H1 (cell line): Measurements from ENCODE around the gene CD28. TPM values are rescaled to one million over a fixed set of nuclear protein-coding genes. Genes with fewer than 3 reads are reported as not detected.

Experiments
- CTCF ChIA-PET: fragments of 300-600 bp; sonication (Branson Sonifier 250); formaldehyde crosslinking; loops from one replicate; lab custom pipeline; 2021; ENCODE audit not compliant: partially characterized antibody; lab: Charles Lee
- POLR2A ChIA-PET: fragments of 300-600 bp; sonication (Branson Sonifier 250); formaldehyde crosslinking; loops from one replicate; lab custom pipeline; 2021; ENCODE audit warnings: inconsistent platforms; ENCODE audit not compliant: partially characterized antibody; lab: Charles Lee
- DNase-seq, 2 experiments: peaks; one replicate each; pipeline versions ENCODE4 v3.0.0 to v3.0.0-alpha.2; 2010 to 2022; ENCODE audit warnings: low spot score in 2 of 2, low read depth in 1 of 2, mixed read lengths in 1 of 2
- FAIRE-seq: peaks from 2 replicates; lab custom pipeline; 2011; peaks lifted over from hg19 to GRCh38; lab: Jason Lieb, UNC
- H2AFZ ChIP-seq: 2 replicates; pipeline ENCODE4 v1.8.1; 2012; ENCODE audit warnings: low read length, inconsistent platforms
- H2AK5ac ChIP-seq: 2 replicates; pipeline ENCODE4 v1.6.1; 2013; ENCODE audit warnings: low read depth, low read length
- H2BK120ac ChIP-seq: replicated peaks from 2 replicates; pipeline ENCODE3; 2013; ENCODE audit warnings: low read depth, low read length, inconsistent platforms
- H2BK12ac ChIP-seq: 2 replicates; pipeline ENCODE4 v1.6.1; 2013; ENCODE audit warnings: low read depth, low read length
- H2BK15ac ChIP-seq: 2 replicates; pipeline ENCODE4 v1.6.1; 2013; ENCODE audit warnings: low read length
- H2BK20ac ChIP-seq: 2 replicates; pipeline ENCODE4 v1.6.1; 2013; ENCODE audit warnings: low read length
- H2BK5ac ChIP-seq: 2 replicates; pipeline ENCODE4 v1.6.1; 2013; ENCODE audit warnings: low read depth, low read length
- H3K14ac ChIP-seq: 2 replicates; pipeline ENCODE4 v1.6.1; 2013; ENCODE audit warnings: inconsistent platforms; ENCODE audit not compliant: insufficient read length
- H3K18ac ChIP-seq: 2 replicates; pipeline ENCODE4 v1.6.1; 2013; ENCODE audit warnings: low read length; ENCODE audit errors: extremely low read depth
- H3K23ac ChIP-seq: 2 replicates; pipeline ENCODE4 v1.6.1; 2013; ENCODE audit warnings: inconsistent platforms; ENCODE audit not compliant: insufficient read length
- H3K23me2 ChIP-seq: 2 replicates; pipeline ENCODE4 v1.6.1; 2013; ENCODE audit warnings: low read depth, low read length
- H3K27ac ChIP-seq: 2 replicates; pipeline ENCODE4 v1.6.1; 2011; ENCODE audit warnings: low read depth, low read length, inconsistent platforms
- H3K27me3 ChIP-seq, 4 experiments: replicated peaks in 1 of 4; 1 replicate in 1 of 4; 2 replicates in 3 of 4; pipeline versions ENCODE4 v1.6.1 to v1.8.1; 2011 to 2013; ENCODE audit warnings: low read length in 3 of 4, mild to moderate bottlenecking in 3 of 4, inconsistent platforms in 2 of 4, mixed read lengths in 2 of 4, moderate library complexity in 1 of 4; ENCODE audit not compliant: control insufficient read depth in 3 of 4, insufficient read depth in 3 of 4; ENCODE audit errors: extremely low read depth in 1 of 4
- H3K36me3 ChIP-seq, 4 experiments: 2 replicates each; pipeline versions ENCODE4 v1.6.1 to v1.8.1; 2011 to 2013; ENCODE audit warnings: mild to moderate bottlenecking in 4 of 4, low read length in 3 of 4, moderate library complexity in 2 of 4, control low read depth in 1 of 4, inconsistent platforms in 1 of 4; ENCODE audit not compliant: insufficient read depth in 4 of 4, control insufficient read depth in 2 of 4
- H3K4ac ChIP-seq: replicated peaks from 2 replicates; pipeline ENCODE3; 2013; ENCODE audit warnings: low read length, low read depth, mixed read lengths, inconsistent platforms; ENCODE audit not compliant: insufficient read length
- H3K4me1 ChIP-seq, 4 experiments: replicated peaks in 1 of 4; 1 replicate in 1 of 4; 2 replicates in 3 of 4; pipeline versions ENCODE4 v1.6.1 to v1.8.1; 2011 to 2013; ENCODE audit warnings: low read length in 3 of 4, inconsistent platforms in 2 of 4, mixed read lengths in 1 of 4; ENCODE audit not compliant: insufficient read depth in 4 of 4, control insufficient read depth in 3 of 4
- H3K4me2 ChIP-seq, 2 experiments: 2 replicates each; pipeline versions ENCODE4 v1.6.1 to v1.8.1; 2011 to 2013; ENCODE audit warnings: low read depth in 2 of 2, low read length in 2 of 2, control low read depth in 1 of 2, inconsistent platforms in 1 of 2, mild to moderate bottlenecking in 1 of 2; ENCODE audit not compliant: insufficient read depth in 1 of 2
- H3K4me3 ChIP-seq, 4 experiments: fragments of 200-600, 300-600 bp in 1 of 4; sonication (generic), shearing (Covaris generic), sonication (Bioruptor Twin) in 1 of 4; 2 replicates each; pipeline versions ENCODE4 v1.5.1 to v1.8.1; 2011 to 2016; ENCODE audit warnings: low read length in 4 of 4, low read depth in 3 of 4, control low read depth in 2 of 4, inconsistent platforms in 2 of 4, mild to moderate bottlenecking in 2 of 4, mixed read lengths in 1 of 4, moderate library complexity in 1 of 4; ENCODE audit not compliant: insufficient read depth in 2 of 4; ENCODE audit errors: extremely low read depth in 1 of 4
- H3K56ac ChIP-seq: replicated peaks from 2 replicates; pipeline ENCODE3; 2013; ENCODE audit warnings: low read depth, mild to moderate bottlenecking, mixed read lengths, low read length, inconsistent platforms; ENCODE audit not compliant: insufficient read length
- H3K79me1 ChIP-seq: 2 replicates; pipeline ENCODE4 v1.6.1; 2013; ENCODE audit warnings: low read depth, low read length, control low read depth
- H3K79me2 ChIP-seq, 2 experiments: 2 replicates each; pipeline versions ENCODE4 v1.6.1 to v1.8.1; 2012 to 2013; ENCODE audit warnings: low read length in 2 of 2, mild to moderate bottlenecking in 2 of 2, inconsistent platforms in 1 of 2; ENCODE audit not compliant: insufficient read depth in 2 of 2, control insufficient read depth in 1 of 2
- H3K9ac ChIP-seq, 4 experiments: replicated peaks in 1 of 4; 1 replicate in 1 of 4; 2 replicates in 3 of 4; pipeline versions ENCODE4 v1.6.1 to v1.8.1; 2011 to 2013; ENCODE audit warnings: low read depth in 3 of 4, low read length in 3 of 4, control low read depth in 2 of 4, mild to moderate bottlenecking in 2 of 4, moderate library complexity in 2 of 4, inconsistent platforms in 1 of 4; ENCODE audit errors: extremely low read depth in 1 of 4
- H3K9me3 ChIP-seq, 2 experiments: 2 replicates each; pipeline versions ENCODE4 v1.6.1 to v1.8.1; 2012 to 2013; ENCODE audit warnings: mild to moderate bottlenecking in 2 of 2, moderate library complexity in 2 of 2, control low read depth in 1 of 2, inconsistent platforms in 1 of 2, low read depth in 1 of 2, low read length in 1 of 2, mixed read lengths in 1 of 2; ENCODE audit not compliant: insufficient read depth in 2 of 2
- H4K20me1 ChIP-seq, 2 experiments: replicated peaks in 1 of 2; 2 replicates each; pipeline versions ENCODE3 to v1.8.1; 2011 to 2013; ENCODE audit warnings: inconsistent platforms in 2 of 2, low read length in 2 of 2, mild to moderate bottlenecking in 1 of 2; ENCODE audit not compliant: insufficient read depth in 2 of 2, control insufficient read depth in 1 of 2
- H4K5ac ChIP-seq: 2 replicates; pipeline ENCODE4 v1.6.1; 2013; ENCODE audit warnings: low read length, low read depth, mixed read lengths, inconsistent platforms; ENCODE audit not compliant: insufficient read length
- H4K8ac ChIP-seq: 2 replicates; pipeline ENCODE4 v1.8.0; 2013; ENCODE audit warnings: mild to moderate bottlenecking, moderate library complexity, low read length, inconsistent platforms; ENCODE audit not compliant: insufficient read depth; ENCODE audit errors: extremely low read depth
- H4K91ac ChIP-seq: replicated peaks from 2 replicates; pipeline ENCODE3; 2013; ENCODE audit warnings: low read length, mixed read lengths, inconsistent platforms; ENCODE audit not compliant: insufficient read length
- BRCA1 ChIP-seq: IDR thresholded peaks from 2 replicates; pipeline ENCODE4 v1.6.1; 2012; ENCODE audit warnings: low read depth, low read length, improper control_type of control experiment
- EP300 ChIP-seq, 2 experiments: IDR thresholded peaks; 1 replicate in 1 of 2; 2 replicates in 1 of 2; pipeline ENCODE4 v1.6.1; 2011 to 2012; ENCODE audit warnings: low read depth in 2 of 2, low read length in 2 of 2, mild to moderate bottlenecking in 2 of 2, borderline replicate concordance in 1 of 2, inconsistent platforms in 1 of 2, moderate library complexity in 1 of 2
- WGBS, 2 experiments: shearing (Covaris generic) in 1 of 2; methylation state at CpG; one replicate each; pipeline versions ENCODE4 v1.1.6 to v1.1.7; 2013 to 2015; ENCODE audit warnings: low lambda C conversion rate in 2 of 2, mixed read lengths in 2 of 2, inconsistent platforms in 1 of 2, low coverage in 1 of 2, missing lambda C conversion rate in 1 of 2; ENCODE audit not compliant: insufficient replicate concordance in 2 of 2, insufficient coverage in 1 of 2, insufficient read length in 1 of 2; ENCODE audit errors: extremely low coverage in 1 of 2, missing lambda C conversion rate in 1 of 2; 5-methylcytosine and 5-hydroxymethylcytosine counted together
- polyA plus RNA-seq, 7 experiments: library from polyadenylated mRNA; depleted of rRNA in 3 of 7; stranded (reverse) in 5 of 7; unstranded in 2 of 7; fragments of >200 nt in 5 of 7; fragments of 200-250 nt in 2 of 7; gene quantifications; 1 replicate in 5 of 7; 2 replicates in 1 of 7; 4 replicates in 1 of 7; pipeline versions ENCODE4 v1.2.1 to v1.2.3, GENCODE V29; 2011 to 2013; ENCODE audit warnings: missing spikeins in 2 of 7, mixed read lengths in 2 of 7
- total RNA-seq: library from RNA; stranded (reverse); fragmentation: NEBNext Ultra II Directional; extraction: Animal tissue kit (Norgen Biotek cat#: 25700); gene quantifications from 2 replicates; pipeline ENCODE4 v1.2.1, GENCODE V29; 2021

Gene CD28
- total and polyA plus RNA-seq, 2 of the 8 experiments (the other 6 are each of a cell fraction or from before 2014, with no cell fraction given): not detected

DNA sequence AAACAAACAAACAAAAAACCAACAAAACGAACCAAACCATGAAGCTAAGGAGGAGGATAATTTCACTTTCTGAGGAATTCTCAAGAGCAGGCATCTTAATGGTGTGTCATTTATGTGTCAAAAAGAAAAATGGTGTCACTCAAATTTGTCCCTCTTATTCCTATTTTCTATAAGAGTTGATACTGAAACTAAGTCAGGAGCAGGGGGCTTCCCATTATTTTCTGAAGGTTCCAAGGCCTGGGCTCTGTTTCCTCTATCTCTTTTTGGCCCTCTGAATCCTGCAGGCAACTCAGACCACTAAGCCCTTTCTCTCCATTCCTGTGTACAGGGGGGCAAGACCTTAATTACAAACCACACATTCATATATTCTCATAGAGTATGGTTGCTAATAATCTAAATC, 44.0 kb upstream of the CD28 start:
- H2BK20ac ChIP-seq: no peak overlapping the region
- no peak overlapping the region for H2BK5ac ChIP-seq
- no peaks in the 10 kb centered on the region for H3K79me1 ChIP-seq
- H2AFZ ChIP-seq: no peak overlapping the region
- no peaks in the 10 kb centered on the region for H3K9me3 ChIP-seq
- no peak overlapping the region for H3K4me2 ChIP-seq
- FAIRE-seq: no peak
- H3K14ac ChIP-seq: no peak overlapping the region
- no peaks in the 10 kb centered on the region for H3K79me2 ChIP-seq
- DNase-seq: no peak
- CTCF ChIA-PET: interaction anchor here (0.9 kb wide), 1 partner anchor 816 kb away, joined by 3 read pairs; no protein-coding TSS in a partner anchor
- 35% methylated on average over 1 of the region's 1 CpG; no CpG with 5 or more reads in 1 of the 2 experiments for WGBS, 2 experiments
- H4K5ac ChIP-seq: no peak overlapping the region
- H3K4me3 ChIP-seq: no peak overlapping the region
- no peaks in the 10 kb centered on the region for H3K23me2 ChIP-seq
- no peak overlapping the region for H3K23ac ChIP-seq
- no peak overlapping the region for H2BK15ac ChIP-seq
- H2AK5ac ChIP-seq: no peak overlapping the region
- H4K20me1 ChIP-seq: no peaks in the 10 kb centered on the region
- H2BK120ac ChIP-seq: no peak overlapping the region
- no peak overlapping the region for H3K18ac ChIP-seq
- H3K56ac ChIP-seq: no peak overlapping the region
- H2BK12ac ChIP-seq: no peak overlapping the region
- TF ChIP-seq EP300 (IDR thresholded peaks at IDR 0.05; ENCODE audit: borderline replicate concordance in 1 of 2, low read depth in 2 of 2, low read length in 2 of 2) (no peak), BRCA1 (no peak)
- no peaks in the 10 kb centered on the region for H3K36me3 ChIP-seq
- H3K27ac ChIP-seq: no peak overlapping the region
- peaks cover 0 to 7% (median 1%) of the 10 kb centered on the region in 4 experiments; a peak in 2 of 7 replicates for H3K4me1 ChIP-seq
- H4K8ac ChIP-seq: no peak overlapping the region
- H3K4ac ChIP-seq: no peak overlapping the region
- H3K9ac ChIP-seq: no peak overlapping the region
- no peaks in the 10 kb centered on the region for H3K27me3 ChIP-seq
- H4K91ac ChIP-seq: no peak overlapping the region
- POLR2A ChIA-PET: no interaction called here
